Smooth muscle cell (in vitro differentiated cells): ENCODE measurements around the gene RAB4A. TPM values are rescaled to one million over a fixed set of nuclear protein-coding genes. Genes with fewer than 3 reads are reported as not detected.
A peak's percentile ranks its signal among the peaks of the same experiment; 100 is the strongest.
"Not testable (repeated sequence)": the region's sequence is repeated elsewhere in the genome, so short reads cannot be mapped to it uniquely, and the experiment has no call there.

ENCODE experiments used
- DNase-seq: peaks from one replicate; lab custom pipeline; 2025; ENCODE audit not compliant: unreplicated experiment; lab: John Stamatoyannopoulos, UW
- H2AFZ ChIP-seq: fragments of 200-600 bp; sonication (generic); 2 replicates; pipeline ENCODE4 v1.6.0; 2016; ENCODE audit warnings: antibody characterized with exemption, low read depth, mild to moderate bottlenecking
- H3F3A ChIP-seq: fragments of 200-600 bp; sonication (generic); 2 replicates; pipeline ENCODE4 v1.6.0; 2017; ENCODE audit warnings: antibody characterized with exemption, low read depth
- H3K27ac ChIP-seq: fragments of 200-600 bp; sonication (generic); 2 replicates; pipeline ENCODE4 v1.5.1; 2016; ENCODE audit warnings: low read depth, mild to moderate bottlenecking
- H3K27me3 ChIP-seq: fragments of 200-600 bp; sonication (generic); 2 replicates; pipeline ENCODE4 v1.6.1; 2016; ENCODE audit warnings: low read depth, mild to moderate bottlenecking
- H3K36me3 ChIP-seq: fragments of 200-600 bp; sonication (generic); 2 replicates; pipeline ENCODE4 v1.5.1; 2016; ENCODE audit warnings: low read depth
- H3K4me1 ChIP-seq: fragments of 200-600 bp; sonication (generic); 2 replicates; pipeline ENCODE4 v1.5.1; 2016; ENCODE audit warnings: low read depth
- H3K4me2 ChIP-seq: fragments of 200-600 bp; sonication (generic); 2 replicates; pipeline ENCODE4 v1.6.0; 2016; ENCODE audit warnings: mild to moderate bottlenecking
- H3K4me3 ChIP-seq: fragments of 200-600 bp; sonication (generic); 2 replicates; pipeline ENCODE4 v1.5.1; 2016; ENCODE audit warnings: mild to moderate bottlenecking
- H3K79me2 ChIP-seq: fragments of 200-600 bp; sonication (generic); 2 replicates; pipeline ENCODE4 v1.6.0; 2016; ENCODE audit warnings: low read depth, mild to moderate bottlenecking
- H3K9ac ChIP-seq: fragments of 200-600 bp; sonication (generic); 2 replicates; pipeline ENCODE4 v1.6.0; 2016; ENCODE audit warnings: low read depth
- H3K9me3 ChIP-seq: fragments of 200-600 bp; sonication (generic); replicated peaks from 2 replicates; pipeline ENCODE4 v1.5.1; 2016; ENCODE audit warnings: low read depth
- H4K20me1 ChIP-seq: fragments of 200-600 bp; sonication (generic); 2 replicates; pipeline ENCODE4 v1.6.0; 2016; ENCODE audit warnings: low read depth
- WGBS: methylation state at CpG from one replicate; pipeline ENCODE4 v1.1.7; 2016; ENCODE audit warnings: low lambda C conversion rate; 5-methylcytosine and 5-hydroxymethylcytosine counted together
- polyA plus RNA-seq: library from polyadenylated mRNA; unstranded; fragments of >200 nt; fragmentation: Nextera tagmentation; extraction: Ambion mirVana; gene quantifications from 2 replicates; pipeline ENCODE4 v1.2.1, GENCODE V29; 2016
- total RNA-seq: library from RNA; depleted of rRNA; stranded (reverse); fragments of >200 nt; gene quantifications from 2 replicates; pipeline ENCODE4 v1.2.3, GENCODE V29; 2014
- TF ChIP-seq, protein P1 (sequence below): fragments of 200-600 bp; sonication (generic); IDR thresholded peaks from 2 replicates; pipeline ENCODE4 v1.5.1; 2017; ENCODE audit warnings: borderline replicate concordance, mild to moderate bottlenecking, antibody characterized with exemption; ENCODE audit not compliant: insufficient read depth, poor library complexity, severe bottlenecking

The RAB4A gene
- total and polyA plus RNA-seq, 2 experiments from 2014 or later, result 43.9 to 52.7 TPM

DNA sequence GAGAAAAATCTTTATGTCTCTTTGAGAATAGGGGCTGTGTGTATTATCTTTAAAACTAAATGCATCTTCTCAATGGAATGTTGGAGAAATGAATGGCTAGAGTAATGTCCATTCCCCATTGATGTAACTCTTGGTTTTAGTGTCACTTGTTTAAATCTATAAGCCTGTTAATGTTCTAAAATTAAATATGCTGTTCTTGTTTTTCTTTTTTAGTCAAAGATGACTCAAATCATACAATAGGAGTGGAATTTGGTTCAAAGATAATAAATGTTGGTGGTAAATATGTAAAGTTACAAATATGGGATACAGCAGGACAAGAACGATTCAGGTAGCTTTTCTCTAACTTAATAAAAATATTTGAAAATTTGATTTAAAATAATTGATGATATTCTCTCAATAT, 17.6 kb downstream of the RAB4A start:
- H2AFZ ChIP-seq, result no peak overlapping the region
- no peaks in the 10 kb centered on the region for H3K36me3 ChIP-seq
- no peaks in the 10 kb centered on the region for H3K9me3 ChIP-seq
- H3F3A ChIP-seq, result peaks cover 4% of the 10 kb centered on the region
- peaks cover 17% of the 10 kb centered on the region for H3K79me2 ChIP-seq
- DNase-seq, result no peak
- no peak overlapping the region for H3K4me2 ChIP-seq
- no peak overlapping the region for H3K9ac ChIP-seq
- no peak overlapping the region for H3K27ac ChIP-seq
- TF ChIP-seq, protein P1, sequence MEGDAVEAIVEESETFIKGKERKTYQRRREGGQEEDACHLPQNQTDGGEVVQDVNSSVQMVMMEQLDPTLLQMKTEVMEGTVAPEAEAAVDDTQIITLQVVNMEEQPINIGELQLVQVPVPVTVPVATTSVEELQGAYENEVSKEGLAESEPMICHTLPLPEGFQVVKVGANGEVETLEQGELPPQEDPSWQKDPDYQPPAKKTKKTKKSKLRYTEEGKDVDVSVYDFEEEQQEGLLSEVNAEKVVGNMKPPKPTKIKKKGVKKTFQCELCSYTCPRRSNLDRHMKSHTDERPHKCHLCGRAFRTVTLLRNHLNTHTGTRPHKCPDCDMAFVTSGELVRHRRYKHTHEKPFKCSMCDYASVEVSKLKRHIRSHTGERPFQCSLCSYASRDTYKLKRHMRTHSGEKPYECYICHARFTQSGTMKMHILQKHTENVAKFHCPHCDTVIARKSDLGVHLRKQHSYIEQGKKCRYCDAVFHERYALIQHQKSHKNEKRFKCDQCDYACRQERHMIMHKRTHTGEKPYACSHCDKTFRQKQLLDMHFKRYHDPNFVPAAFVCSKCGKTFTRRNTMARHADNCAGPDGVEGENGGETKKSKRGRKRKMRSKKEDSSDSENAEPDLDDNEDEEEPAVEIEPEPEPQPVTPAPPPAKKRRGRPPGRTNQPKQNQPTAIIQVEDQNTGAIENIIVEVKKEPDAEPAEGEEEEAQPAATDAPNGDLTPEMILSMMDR, result no peak
- no peaks in the 10 kb centered on the region for H3K27me3 ChIP-seq
- H3K4me3 ChIP-seq, result no peak overlapping the region
- 100% methylated on average over 1 of the region's 1 CpG for WGBS
- H3K4me1 ChIP-seq, result peaks cover 12% of the 10 kb centered on the region
- H4K20me1 ChIP-seq, result peaks cover 43% of the 10 kb centered on the region

DNA sequence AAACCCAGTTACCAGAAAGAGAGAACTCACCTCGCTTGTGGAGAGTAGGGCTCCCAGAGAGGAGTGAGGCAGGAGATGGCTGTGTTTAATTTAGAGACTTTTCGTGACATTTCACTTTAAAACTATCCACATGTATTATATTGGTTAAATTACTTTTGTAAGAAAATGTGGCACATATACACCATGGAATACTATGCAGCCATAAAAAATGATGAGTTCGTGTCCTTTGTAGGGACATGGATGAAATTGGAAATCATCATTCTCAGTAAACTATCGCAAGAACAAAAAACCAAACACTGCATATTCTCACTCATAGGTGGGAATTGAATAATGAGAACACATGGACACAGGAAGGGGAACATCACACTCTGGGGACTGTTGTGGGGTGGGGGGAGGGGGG, 20.8 kb downstream of the RAB4A start:
- not testable (repeated sequence) for H2AFZ ChIP-seq, H3K9me3 ChIP-seq, H3F3A ChIP-seq, H3K36me3 ChIP-seq, H3K4me3 ChIP-seq, H3K9ac ChIP-seq, DNase-seq, H3K4me2 ChIP-seq, H3K27me3 ChIP-seq, H3K79me2 ChIP-seq, H3K27ac ChIP-seq, H3K4me1 ChIP-seq
- 98% methylated on average over 4 of the region's 4 CpGs for WGBS
- peaks cover 12% of the 10 kb centered on the region for H4K20me1 ChIP-seq

DNA sequence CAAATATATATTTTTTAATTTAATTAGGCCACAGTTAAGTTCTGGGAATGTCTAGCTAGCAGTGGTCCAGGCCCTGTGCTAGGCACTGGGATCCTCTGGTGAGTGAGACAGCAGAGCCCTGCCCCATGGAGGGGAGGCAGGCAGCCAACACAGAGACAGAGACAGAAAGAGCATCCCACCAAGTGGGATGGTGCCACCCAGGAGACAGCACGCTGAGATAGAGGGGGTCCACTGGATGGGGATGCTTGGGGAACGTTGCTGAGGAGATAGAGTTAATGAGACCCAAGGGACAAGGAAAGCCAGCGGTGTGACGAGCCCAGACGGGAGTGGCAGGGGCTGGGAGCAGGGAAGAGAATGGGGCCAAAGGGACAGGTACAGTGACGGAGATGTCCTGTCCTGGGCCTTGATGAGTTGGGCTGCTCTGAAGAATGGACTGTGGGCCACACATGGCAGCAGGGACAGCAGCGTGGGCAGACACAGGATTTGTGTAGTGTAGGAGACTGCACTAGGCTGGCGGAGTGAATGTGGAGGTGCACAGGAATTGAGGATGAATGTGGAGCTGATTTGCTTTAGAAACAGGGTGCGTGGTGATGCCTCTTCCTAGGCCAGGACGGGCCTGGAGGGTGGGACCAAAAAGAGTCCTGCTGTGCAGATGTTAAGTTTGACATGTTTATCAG, 22.8 kb downstream of the RAB4A start:
- no peaks in the 10 kb centered on the region for H4K20me1 ChIP-seq
- no peak overlapping the region for H3K27ac ChIP-seq

DNA sequence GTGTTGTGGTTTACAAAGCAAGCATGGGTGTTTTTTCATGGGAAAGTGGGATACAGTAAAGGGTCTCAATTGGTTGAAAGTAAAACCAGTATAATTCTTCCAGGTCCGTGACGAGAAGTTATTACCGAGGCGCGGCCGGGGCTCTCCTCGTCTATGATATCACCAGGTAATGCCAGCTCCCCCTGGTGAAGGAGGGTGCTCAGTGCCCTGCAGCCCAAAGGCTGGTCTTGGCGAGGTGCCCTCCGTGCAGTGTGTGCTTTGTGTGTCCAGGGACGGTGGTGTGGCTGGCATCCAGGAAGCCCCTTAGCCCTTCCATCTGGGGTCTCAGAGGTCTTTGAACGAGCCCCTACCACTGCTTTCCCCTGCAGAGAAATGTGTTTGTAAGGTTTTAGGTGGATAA, 24.8 kb downstream of the RAB4A start:
- H3K79me2 ChIP-seq, result no peaks in the 10 kb centered on the region
- H3K9me3 ChIP-seq, result no peaks in the 10 kb centered on the region
- TF ChIP-seq, protein P1, result no peak
- peaks cover 10% of the 10 kb centered on the region for H3K36me3 ChIP-seq
- 95% methylated on average over 11 of the region's 11 CpGs for WGBS
- peak overlapping the region; percentile 39 for H3K9ac ChIP-seq
- H3K27me3 ChIP-seq, result no peaks in the 10 kb centered on the region
- H3K27ac ChIP-seq, result peak overlapping the region; percentile 66
- H3K4me1 ChIP-seq, result no peaks in the 10 kb centered on the region
- H3F3A ChIP-seq, result no peaks in the 10 kb centered on the region
- no peak for DNase-seq
- H3K4me2 ChIP-seq, result no peak overlapping the region
- H4K20me1 ChIP-seq, result no peaks in the 10 kb centered on the region
- no peak overlapping the region for H2AFZ ChIP-seq
- H3K4me3 ChIP-seq, result no peak overlapping the region

More for the DNA sequence above, 22.8 kb downstream of the RAB4A start:
- H2AFZ ChIP-seq, result no peak overlapping the region
- no peaks in the 10 kb centered on the region for H3F3A ChIP-seq
- no peaks in the 10 kb centered on the region for H3K9me3 ChIP-seq
- no peak overlapping the region for H3K4me2 ChIP-seq
- H3K79me2 ChIP-seq, result no peaks in the 10 kb centered on the region
- no peak overlapping the region for H3K4me3 ChIP-seq
- WGBS, result 96% methylated on average over 10 of the region's 10 CpGs
- no peaks in the 10 kb centered on the region for H3K4me1 ChIP-seq
- TF ChIP-seq, protein P1, result no peak
- H3K36me3 ChIP-seq, result no peaks in the 10 kb centered on the region
- H3K27me3 ChIP-seq, result no peaks in the 10 kb centered on the region
- DNase-seq, result no peak
- H3K9ac ChIP-seq, result no peak overlapping the region
